SK-N-SH treated with all-trans-retinoic acid at 6 μM for 48 hours (cell line): ENCODE measurements around the gene CYFIP1.

Experiments used
- ATAC-seq: fragments of 200-7000 bp; cut with Tn5 transposase; 3 replicates; pipeline ENCODE4 v1.9.1; 2020; ENCODE audit warnings: mild to moderate bottlenecking, moderate library complexity
- ARNTL ChIP-seq: fragments of 450-650 bp; formaldehyde crosslinking; IDR thresholded peaks from 2 replicates; pipeline ENCODE4 v1.5.0; 2020; ENCODE audit warnings: low read depth, mild to moderate bottlenecking, moderate library complexity, borderline replicate concordance
- BACH2 ChIP-seq: fragments of 250-450 bp; sonication (Bioruptor Pico); IDR thresholded peaks from 2 replicates; pipeline ENCODE4 v1.9.0; 2021; ENCODE audit warnings: mild to moderate bottlenecking, borderline replicate concordance
- CREB5 ChIP-seq: fragments of 250-450 bp; sonication (Bioruptor Pico); IDR thresholded peaks from 2 replicates; pipeline ENCODE4 v1.5.1; 2020; ENCODE audit warnings: low read depth, mild to moderate bottlenecking, moderate library complexity
- CSDC2 ChIP-seq: fragments of 250-450 bp; sonication (Bioruptor Pico); IDR thresholded peaks from 2 replicates; pipeline ENCODE4 v1.5.0; 2020; ENCODE audit warnings: mild to moderate bottlenecking, moderate library complexity
- CSRNP3 ChIP-seq: fragments of 250-450 bp; sonication (Bioruptor Pico); IDR thresholded peaks from 2 replicates; pipeline ENCODE4 v1.5.1; 2021; ENCODE audit warnings: mild to moderate bottlenecking, moderate library complexity
- ESRRG ChIP-seq: fragments of 250-450 bp; sonication (Bioruptor Pico); IDR thresholded peaks from 2 replicates; pipeline ENCODE4 v1.6.1; 2021; ENCODE audit warnings: mild to moderate bottlenecking
- GLIS3 ChIP-seq: fragments of 250-450 bp; sonication (Bioruptor Pico); IDR thresholded peaks from 2 replicates; pipeline ENCODE4 v1.5.0; 2020; ENCODE audit warnings: mild to moderate bottlenecking, moderate library complexity
- ISL1 ChIP-seq: fragments of 250-450 bp; sonication (Bioruptor Pico); IDR thresholded peaks from 2 replicates; pipeline ENCODE4 v2.1.2; 2022; ENCODE audit warnings: mild to moderate bottlenecking, moderate library complexity
- OSR1 ChIP-seq: fragments of 250-450 bp; sonication (Bioruptor Pico); IDR thresholded peaks from 2 replicates; pipeline ENCODE4 v1.8.0; 2022; ENCODE audit warnings: moderate library complexity, mild to moderate bottlenecking, inconsistent platforms
- PATZ1 ChIP-seq: fragments of 250-450 bp; sonication (Bioruptor Pico); IDR thresholded peaks from 2 replicates; pipeline ENCODE4 v1.8.0; 2020; ENCODE audit warnings: mild to moderate bottlenecking, moderate library complexity, borderline replicate concordance
- POU6F1 ChIP-seq: fragments of 250-450 bp; sonication (Bioruptor Pico); IDR thresholded peaks from 2 replicates; pipeline ENCODE4 v1.8.0; 2021; ENCODE audit warnings: low read depth, mild to moderate bottlenecking, moderate library complexity, borderline replicate concordance
- PPARA ChIP-seq: fragments of 250-450 bp; sonication (Bioruptor Pico); IDR thresholded peaks from 2 replicates; pipeline ENCODE4 v1.5.0; 2020; ENCODE audit warnings: mild to moderate bottlenecking, borderline replicate concordance
- SNAI2 ChIP-seq: fragments of 250-450 bp; sonication (Bioruptor Pico); IDR thresholded peaks from 2 replicates; pipeline ENCODE4 v1.5.0; 2020; ENCODE audit warnings: mild to moderate bottlenecking, moderate library complexity
- TOX ChIP-seq: fragments of 250-450 bp; sonication (Bioruptor Pico); IDR thresholded peaks from 2 replicates; pipeline ENCODE4 v1.8.0; 2021; ENCODE audit warnings: mild to moderate bottlenecking, moderate library complexity, borderline replicate concordance
- TSHZ2 ChIP-seq: fragments of 250-450 bp; sonication (Bioruptor Pico); IDR thresholded peaks from 2 replicates; pipeline ENCODE4 v1.5.0; 2020; ENCODE audit warnings: mild to moderate bottlenecking, moderate library complexity
- ZC3H10 ChIP-seq: fragments of 250-450 bp; sonication (Bioruptor Pico); IDR thresholded peaks from 2 replicates; pipeline ENCODE4 v1.5.1; 2021; ENCODE audit warnings: mild to moderate bottlenecking, moderate library complexity
- ZNF565 ChIP-seq: fragments of 450-650 bp; formaldehyde crosslinking; conservative IDR thresholded peaks from 2 replicates; pipeline ENCODE4 v1.5.0; 2020; ENCODE audit warnings: low read depth, mild to moderate bottlenecking, moderate library complexity
- ZNF70 ChIP-seq: fragments of 450-650 bp; formaldehyde crosslinking; IDR thresholded peaks from 2 replicates; pipeline ENCODE4 v1.5.0; 2020; ENCODE audit warnings: mild to moderate bottlenecking, moderate library complexity
- ZNF8 ChIP-seq: fragments of 450-650 bp; formaldehyde crosslinking; IDR thresholded peaks from 2 replicates; pipeline ENCODE4 v1.5.0; 2020; ENCODE audit warnings: mild to moderate bottlenecking, moderate library complexity

Gene CYFIP1

GRCh38 chr15:22945071-22945470, 35.1 kb downstream of the CYFIP1 start:
- no peak for ATAC-seq
- TF ChIP-seq ZNF565 (no peak), SNAI2 (CRISPR knock-in tag) (no peak), BACH2 (CRISPR knock-in tag) (no peak), CSDC2 (CRISPR knock-in tag) (no peak), TOX (CRISPR knock-in tag) (no peak), GLIS3 (CRISPR knock-in tag) (no peak), OSR1 (no peak), PPARA (CRISPR knock-in tag) (no peak)

- TF ChIP-seq TSHZ2 (no peak), ZNF565 (no peak), SNAI2 (CRISPR knock-in tag) (no peak), BACH2 (CRISPR knock-in tag) (no peak), ZNF8 (CRISPR knock-in tag) (no peak), PATZ1 (CRISPR knock-in tag) (no peak)
- no peak for ATAC-seq
Measured at GRCh38 chr15:22944651-22945050, 35.5 kb downstream of the CYFIP1 start.

- TF ChIP-seq POU6F1 (CRISPR knock-in tag): no peak
- ATAC-seq: no peak
Measured at GRCh38 chr15:22942877-22943276, 37.3 kb downstream of the CYFIP1 start.

- TF ChIP-seq POU6F1 (CRISPR knock-in tag): no peak
- no peak for TF ChIP-seq TSHZ2
- TF ChIP-seq CSRNP3 (CRISPR knock-in tag): no peak
- no peak for TF ChIP-seq SNAI2 (CRISPR knock-in tag)
- no peak for TF ChIP-seq ISL1 (CRISPR knock-in tag)
- TF ChIP-seq CREB5 (CRISPR knock-in tag): no peak
- TF ChIP-seq ARNTL (CRISPR knock-in tag): no peak
- no peak for TF ChIP-seq OSR1
- TF ChIP-seq ZC3H10 (CRISPR knock-in tag): no peak
- no peak for TF ChIP-seq ESRRG (CRISPR knock-in tag)
- no peak for TF ChIP-seq PPARA (CRISPR knock-in tag)
- no peak for TF ChIP-seq ZNF70 (CRISPR knock-in tag)
- TF ChIP-seq ZNF8 (CRISPR knock-in tag): no peak
- TF ChIP-seq TOX (CRISPR knock-in tag): no peak
- TF ChIP-seq BACH2 (CRISPR knock-in tag): no peak
- no peak for TF ChIP-seq ZNF565
- TF ChIP-seq GLIS3 (CRISPR knock-in tag): no peak
- TF ChIP-seq, all 23 proteins: peak for 0
- ATAC-seq: no peak
Measured at GRCh38 chr15:22942306-22942855, 37.8 kb downstream of the CYFIP1 start.
